PC-9 (cell line): Measurements from ENCODE around the gene ABHD3.

Source experiments
- EZH2 ChIP-seq: fragments of 200-600 bp; sonication (generic); IDR thresholded peaks from 2 replicates; pipeline ENCODE4 v1.8.0; 2017; ENCODE audit warnings: antibody characterized with exemption, low read depth
- TF ChIP-seq, protein P1 (sequence below): fragments of 200-600 bp; sonication (generic); conservative IDR thresholded peaks from 2 replicates; pipeline ENCODE4 v1.6.1; 2017; ENCODE audit warnings: mixed run types, antibody characterized with exemption, mild to moderate bottlenecking, moderate library complexity

DNA sequence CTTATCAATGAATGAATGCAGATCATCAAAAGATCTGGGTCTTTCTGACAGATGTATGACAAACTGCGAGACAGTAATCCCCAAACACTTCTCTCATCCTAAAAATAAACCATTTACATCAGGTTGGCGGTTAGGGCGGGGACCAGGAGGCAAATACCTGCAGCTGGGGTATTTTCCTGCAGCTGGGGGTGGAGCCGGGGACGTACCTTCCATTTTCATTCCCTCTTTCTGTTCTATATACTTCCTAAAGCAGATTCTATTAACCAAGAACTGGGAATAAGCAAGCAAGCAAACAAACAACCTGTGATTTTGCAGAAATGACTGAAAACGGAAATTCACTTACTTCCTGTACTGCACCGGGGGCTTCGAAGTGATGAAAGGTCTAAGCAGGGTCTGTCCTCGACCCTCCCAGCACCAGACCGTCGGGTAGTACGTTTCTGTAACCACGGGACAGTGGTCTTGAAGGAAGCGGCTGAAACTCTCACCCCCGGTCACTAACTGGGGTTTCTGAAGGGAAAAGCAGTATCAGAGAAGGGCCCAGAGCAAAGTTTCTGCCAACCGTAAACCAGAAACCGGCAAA, 1.2 kb downstream of the ABHD3 start:
- TF ChIP-seq, protein P1, sequence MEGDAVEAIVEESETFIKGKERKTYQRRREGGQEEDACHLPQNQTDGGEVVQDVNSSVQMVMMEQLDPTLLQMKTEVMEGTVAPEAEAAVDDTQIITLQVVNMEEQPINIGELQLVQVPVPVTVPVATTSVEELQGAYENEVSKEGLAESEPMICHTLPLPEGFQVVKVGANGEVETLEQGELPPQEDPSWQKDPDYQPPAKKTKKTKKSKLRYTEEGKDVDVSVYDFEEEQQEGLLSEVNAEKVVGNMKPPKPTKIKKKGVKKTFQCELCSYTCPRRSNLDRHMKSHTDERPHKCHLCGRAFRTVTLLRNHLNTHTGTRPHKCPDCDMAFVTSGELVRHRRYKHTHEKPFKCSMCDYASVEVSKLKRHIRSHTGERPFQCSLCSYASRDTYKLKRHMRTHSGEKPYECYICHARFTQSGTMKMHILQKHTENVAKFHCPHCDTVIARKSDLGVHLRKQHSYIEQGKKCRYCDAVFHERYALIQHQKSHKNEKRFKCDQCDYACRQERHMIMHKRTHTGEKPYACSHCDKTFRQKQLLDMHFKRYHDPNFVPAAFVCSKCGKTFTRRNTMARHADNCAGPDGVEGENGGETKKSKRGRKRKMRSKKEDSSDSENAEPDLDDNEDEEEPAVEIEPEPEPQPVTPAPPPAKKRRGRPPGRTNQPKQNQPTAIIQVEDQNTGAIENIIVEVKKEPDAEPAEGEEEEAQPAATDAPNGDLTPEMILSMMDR = no peak
- no peak for TF ChIP-seq EZH2
